IPS-20b (cell line): ENCODE measurements around the gene HBM.
"Not testable (repeated sequence)": the region's sequence is repeated elsewhere in the genome, so short reads cannot be mapped to it uniquely, and the experiment has no call there.

Experiments used
- H3K27ac ChIP-seq: one replicate; pipeline ENCODE4 v1.5.1; 2013; ENCODE audit warnings: low read length
- H3K27me3 ChIP-seq: 2 replicates; pipeline ENCODE4 v1.6.1; 2013; ENCODE audit warnings: mild to moderate bottlenecking, low read length, inconsistent platforms; ENCODE audit not compliant: insufficient read depth
- H3K36me3 ChIP-seq: 2 replicates; pipeline ENCODE4 v1.6.1; 2013; ENCODE audit warnings: low read depth, mild to moderate bottlenecking, inconsistent platforms, low read length, moderate library complexity; ENCODE audit not compliant: insufficient read depth
- H3K4me1 ChIP-seq: 2 replicates; pipeline ENCODE4 v1.6.1; 2013; ENCODE audit warnings: mild to moderate bottlenecking, control low read depth, inconsistent platforms, low read length, moderate library complexity; ENCODE audit not compliant: insufficient read depth
- H3K4me3 ChIP-seq: 2 replicates; pipeline ENCODE4 v1.5.1; 2013; ENCODE audit warnings: mild to moderate bottlenecking, low read length, inconsistent platforms
- H3K9ac ChIP-seq: 2 replicates; pipeline ENCODE4 v1.6.1; 2013; ENCODE audit warnings: low read depth, mild to moderate bottlenecking, inconsistent platforms, low read length, moderate library complexity
- H3K9me3 ChIP-seq: 2 replicates; pipeline ENCODE4 v1.6.1; 2013; ENCODE audit warnings: mild to moderate bottlenecking, low read depth, low read length, inconsistent platforms; ENCODE audit not compliant: insufficient read depth

HBM gene

DNA sequence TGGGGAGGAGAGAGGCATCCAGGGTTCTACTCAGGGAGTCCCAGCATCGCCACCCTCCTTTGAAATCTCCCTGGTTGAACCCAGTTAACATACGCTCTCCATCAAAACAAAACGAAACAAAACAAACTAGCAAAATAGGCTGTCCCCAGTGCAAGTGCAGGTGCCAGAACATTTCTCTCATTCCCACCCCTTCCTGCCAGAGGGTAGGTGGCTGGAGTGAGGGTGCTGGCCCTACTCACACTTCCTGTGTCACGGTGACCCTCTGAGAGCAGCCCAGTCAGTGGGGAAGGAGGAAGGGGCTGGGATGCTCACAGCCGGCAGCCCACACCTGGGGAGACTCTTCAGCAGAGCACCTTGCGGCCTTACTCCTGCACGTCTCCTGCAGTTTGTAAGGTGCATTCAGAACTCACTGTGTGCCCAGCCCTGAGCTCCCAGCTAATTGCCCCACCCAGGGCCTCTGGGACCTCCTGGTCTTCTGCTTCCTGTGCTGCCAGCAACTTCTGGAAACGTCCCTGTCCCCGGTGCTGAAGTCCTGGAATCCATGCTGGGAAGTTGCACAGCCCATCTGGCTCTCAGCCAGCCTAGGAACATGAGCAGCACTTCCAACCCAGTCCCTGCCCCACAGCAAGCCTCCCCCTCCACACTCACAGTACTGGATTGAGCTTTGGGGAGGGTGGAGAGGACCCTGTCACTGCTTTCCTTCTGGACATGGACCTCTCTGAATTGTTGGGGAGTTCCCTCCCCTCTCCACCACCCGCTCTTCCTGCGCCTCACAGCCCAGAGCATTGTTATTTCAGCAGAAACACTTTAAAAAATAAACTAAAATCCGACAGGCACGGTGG, 8.4 kb downstream of the HBM start:
- not testable (repeated sequence) for H3K9me3 ChIP-seq, H3K4me3 ChIP-seq, H3K9ac ChIP-seq, H3K27ac ChIP-seq, H3K36me3 ChIP-seq, H3K4me1 ChIP-seq
- H3K27me3 ChIP-seq = peaks cover 88% of the 10 kb centered on the region

DNA sequence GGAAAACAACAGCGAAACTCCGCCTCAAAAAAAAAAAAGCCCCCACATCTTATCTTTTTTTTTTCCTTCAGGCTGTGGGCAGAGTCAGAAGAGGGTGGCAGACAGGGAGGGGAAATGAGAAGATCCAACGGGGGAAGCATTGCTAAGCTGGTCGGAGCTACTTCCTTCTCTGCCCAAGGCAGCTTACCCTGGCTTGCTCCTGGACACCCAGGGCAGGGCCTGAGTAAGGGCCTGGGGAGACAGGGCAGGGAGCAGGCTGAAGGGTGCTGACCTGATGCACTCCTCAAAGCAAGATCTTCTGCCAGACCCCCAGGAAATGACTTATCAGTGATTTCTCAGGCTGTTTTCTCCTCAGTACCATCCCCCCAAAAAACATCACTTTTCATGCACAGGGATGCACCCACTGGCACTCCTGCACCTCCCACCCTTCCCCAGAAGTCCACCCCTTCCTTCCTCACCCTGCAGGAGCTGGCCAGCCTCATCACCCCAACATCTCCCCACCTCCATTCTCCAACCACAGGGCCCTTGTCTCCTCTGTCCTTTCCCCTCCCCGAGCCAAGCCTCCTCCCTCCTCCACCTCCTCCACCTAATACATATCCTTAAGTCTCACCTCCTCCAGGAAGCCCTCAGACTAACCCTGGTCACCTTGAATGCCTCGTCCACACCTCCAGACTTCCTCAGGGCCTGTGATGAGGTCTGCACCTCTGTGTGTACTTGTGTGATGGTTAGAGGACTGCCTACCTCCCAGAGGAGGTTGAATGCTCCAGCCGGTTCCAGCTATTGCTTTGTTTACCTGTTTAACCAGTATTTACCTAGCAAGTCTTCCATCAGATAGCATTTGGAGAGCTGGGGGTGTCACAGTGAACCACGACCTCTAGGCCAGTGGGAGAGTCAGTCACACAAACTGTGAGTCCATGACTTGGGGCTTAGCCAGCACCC, 9.5 kb downstream of the HBM start:
- Histone ChIP-seq H3K4me1 (no peaks in the 10 kb centered on the region), H3K27ac (no peak overlapping the region), H3K4me3 (no peak overlapping the region), H3K36me3 (no peaks in the 10 kb centered on the region), H3K27me3 (peaks cover 89% of the 10 kb centered on the region), H3K9ac (no peak overlapping the region), H3K9me3 (peaks cover 5% of the 10 kb centered on the region; the same call in 1 of the 2 replicates)

DNA sequence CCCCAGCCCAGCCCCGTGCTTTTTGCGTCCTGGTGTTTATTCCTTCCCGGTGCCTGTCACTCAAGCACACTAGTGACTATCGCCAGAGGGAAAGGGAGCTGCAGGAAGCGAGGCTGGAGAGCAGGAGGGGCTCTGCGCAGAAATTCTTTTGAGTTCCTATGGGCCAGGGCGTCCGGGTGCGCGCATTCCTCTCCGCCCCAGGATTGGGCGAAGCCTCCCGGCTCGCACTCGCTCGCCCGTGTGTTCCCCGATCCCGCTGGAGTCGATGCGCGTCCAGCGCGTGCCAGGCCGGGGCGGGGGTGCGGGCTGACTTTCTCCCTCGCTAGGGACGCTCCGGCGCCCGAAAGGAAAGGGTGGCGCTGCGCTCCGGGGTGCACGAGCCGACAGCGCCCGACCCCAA, 10.2 kb downstream of the HBM start:
- not testable (repeated sequence) for H3K27ac ChIP-seq, H3K9me3 ChIP-seq, H3K9ac ChIP-seq, H3K4me1 ChIP-seq, H3K36me3 ChIP-seq, H3K4me3 ChIP-seq
- peaks cover 90% of the 10 kb centered on the region for H3K27me3 ChIP-seq

DNA sequence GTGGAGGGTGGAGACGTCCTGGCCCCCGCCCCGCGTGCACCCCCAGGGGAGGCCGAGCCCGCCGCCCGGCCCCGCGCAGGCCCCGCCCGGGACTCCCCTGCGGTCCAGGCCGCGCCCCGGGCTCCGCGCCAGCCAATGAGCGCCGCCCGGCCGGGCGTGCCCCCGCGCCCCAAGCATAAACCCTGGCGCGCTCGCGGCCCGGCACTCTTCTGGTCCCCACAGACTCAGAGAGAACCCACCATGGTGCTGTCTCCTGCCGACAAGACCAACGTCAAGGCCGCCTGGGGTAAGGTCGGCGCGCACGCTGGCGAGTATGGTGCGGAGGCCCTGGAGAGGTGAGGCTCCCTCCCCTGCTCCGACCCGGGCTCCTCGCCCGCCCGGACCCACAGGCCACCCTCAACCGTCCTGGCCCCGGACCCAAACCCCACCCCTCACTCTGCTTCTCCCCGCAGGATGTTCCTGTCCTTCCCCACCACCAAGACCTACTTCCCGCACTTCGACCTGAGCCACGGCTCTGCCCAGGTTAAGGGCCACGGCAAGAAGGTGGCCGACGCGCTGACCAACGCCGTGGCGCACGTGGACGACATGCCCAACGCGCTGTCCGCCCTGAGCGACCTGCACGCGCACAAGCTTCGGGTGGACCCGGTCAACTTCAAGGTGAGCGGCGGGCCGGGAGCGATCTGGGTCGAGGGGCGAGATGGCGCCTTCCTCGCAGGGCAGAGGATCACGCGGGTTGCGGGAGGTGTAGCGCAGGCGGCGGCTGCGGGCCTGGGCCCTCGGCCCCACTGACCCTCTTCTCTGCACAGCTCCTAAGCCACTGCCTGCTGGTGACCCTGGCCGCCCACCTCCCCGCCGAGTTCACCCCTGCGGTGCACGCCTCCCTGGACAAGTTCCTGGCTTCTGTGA, 11.0 kb downstream of the HBM start, which contains the start of gene HBA1:
Gene HBA1 (plus strand): TSS at position 204 of the 906 bp plus-strand sequence. CDS start 37 bp downstream, at position 241.
- H3K9me3 ChIP-seq, H3K36me3 ChIP-seq, H3K4me1 ChIP-seq, H3K9ac ChIP-seq, H3K4me3 ChIP-seq, H3K27ac ChIP-seq: not testable (repeated sequence)
- H3K27me3 ChIP-seq = peaks cover 84% of the 10 kb centered on the region

DNA sequence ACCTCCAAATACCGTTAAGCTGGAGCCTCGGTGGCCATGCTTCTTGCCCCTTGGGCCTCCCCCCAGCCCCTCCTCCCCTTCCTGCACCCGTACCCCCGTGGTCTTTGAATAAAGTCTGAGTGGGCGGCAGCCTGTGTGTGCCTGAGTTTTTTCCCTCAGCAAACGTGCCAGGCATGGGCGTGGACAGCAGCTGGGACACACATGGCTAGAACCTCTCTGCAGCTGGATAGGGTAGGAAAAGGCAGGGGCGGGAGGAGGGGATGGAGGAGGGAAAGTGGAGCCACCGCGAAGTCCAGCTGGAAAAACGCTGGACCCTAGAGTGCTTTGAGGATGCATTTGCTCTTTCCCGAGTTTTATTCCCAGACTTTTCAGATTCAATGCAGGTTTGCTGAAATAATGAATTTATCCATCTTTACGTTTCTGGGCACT, 11.6 kb downstream of the HBM start:
- no peak overlapping the region for H3K9ac ChIP-seq
- H3K27ac ChIP-seq = no peak overlapping the region
- H3K4me1 ChIP-seq = no peaks in the 10 kb centered on the region
- peaks cover 5% of the 10 kb centered on the region; the same call in 1 of the 2 replicates for H3K9me3 ChIP-seq
- no peak overlapping the region for H3K4me3 ChIP-seq
- H3K36me3 ChIP-seq = no peaks in the 10 kb centered on the region
- H3K27me3 ChIP-seq = peaks cover 79% of the 10 kb centered on the region

DNA sequence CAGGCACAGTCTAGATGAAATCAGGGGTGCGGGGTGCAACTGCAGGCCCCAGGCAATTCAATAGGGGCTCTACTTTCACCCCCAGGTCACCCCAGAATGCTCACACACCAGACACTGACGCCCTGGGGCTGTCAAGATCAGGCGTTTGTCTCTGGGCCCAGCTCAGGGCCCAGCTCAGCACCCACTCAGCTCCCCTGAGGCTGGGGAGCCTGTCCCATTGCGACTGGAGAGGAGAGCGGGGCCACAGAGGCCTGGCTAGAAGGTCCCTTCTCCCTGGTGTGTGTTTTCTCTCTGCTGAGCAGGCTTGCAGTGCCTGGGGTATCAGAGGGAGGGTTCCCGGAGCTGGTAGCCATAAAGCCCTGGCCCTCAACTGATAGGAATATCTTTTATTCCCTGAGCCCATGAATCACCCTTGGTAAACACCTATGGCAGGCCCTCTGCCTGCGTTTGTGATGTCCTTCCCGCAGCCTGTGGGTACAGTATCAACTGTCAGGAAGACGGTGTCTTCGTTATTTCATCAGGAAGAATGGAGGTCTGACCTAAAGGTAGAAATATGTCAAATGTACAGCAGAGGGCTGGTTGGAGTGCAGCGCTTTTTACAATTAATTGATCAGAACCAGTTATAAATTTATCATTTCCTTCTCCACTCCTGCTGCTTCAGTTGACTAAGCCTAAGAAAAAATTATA, 12.3 kb downstream of the HBM start:
- H3K27ac ChIP-seq = no peak overlapping the region
- peaks cover 5% of the 10 kb centered on the region; the same call in 1 of the 2 replicates for H3K9me3 ChIP-seq
- H3K4me3 ChIP-seq = no peak overlapping the region
- no peaks in the 10 kb centered on the region for H3K4me1 ChIP-seq
- H3K9ac ChIP-seq = no peak overlapping the region
- H3K27me3 ChIP-seq = peaks cover 77% of the 10 kb centered on the region
- no peaks in the 10 kb centered on the region for H3K36me3 ChIP-seq

DNA sequence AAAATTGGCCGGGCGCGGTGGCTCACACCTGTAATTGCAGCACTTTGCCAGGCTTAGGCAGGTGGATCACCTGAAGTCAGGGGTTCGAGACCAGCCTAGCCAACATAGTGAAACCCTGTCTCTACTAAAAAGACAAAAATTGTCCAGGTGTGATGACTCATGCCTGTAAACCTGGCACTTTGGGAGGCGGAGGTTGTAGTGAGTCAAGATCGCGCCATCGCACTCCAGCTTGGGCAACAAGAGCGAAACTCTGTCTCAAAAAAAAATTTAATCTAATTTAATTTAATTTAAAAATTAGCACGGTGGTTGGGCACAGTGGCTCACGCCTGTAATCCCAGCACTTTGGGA, 12.9 kb downstream of the HBM start:
- no peak overlapping the region for H3K27ac ChIP-seq
- no peaks in the 10 kb centered on the region for H3K36me3 ChIP-seq
- no peak overlapping the region for H3K4me3 ChIP-seq
- peaks cover 5% of the 10 kb centered on the region; the same call in 1 of the 2 replicates for H3K9me3 ChIP-seq
- H3K4me1 ChIP-seq = no peaks in the 10 kb centered on the region
- peaks cover 72% of the 10 kb centered on the region for H3K27me3 ChIP-seq
- no peak overlapping the region for H3K9ac ChIP-seq

DNA sequence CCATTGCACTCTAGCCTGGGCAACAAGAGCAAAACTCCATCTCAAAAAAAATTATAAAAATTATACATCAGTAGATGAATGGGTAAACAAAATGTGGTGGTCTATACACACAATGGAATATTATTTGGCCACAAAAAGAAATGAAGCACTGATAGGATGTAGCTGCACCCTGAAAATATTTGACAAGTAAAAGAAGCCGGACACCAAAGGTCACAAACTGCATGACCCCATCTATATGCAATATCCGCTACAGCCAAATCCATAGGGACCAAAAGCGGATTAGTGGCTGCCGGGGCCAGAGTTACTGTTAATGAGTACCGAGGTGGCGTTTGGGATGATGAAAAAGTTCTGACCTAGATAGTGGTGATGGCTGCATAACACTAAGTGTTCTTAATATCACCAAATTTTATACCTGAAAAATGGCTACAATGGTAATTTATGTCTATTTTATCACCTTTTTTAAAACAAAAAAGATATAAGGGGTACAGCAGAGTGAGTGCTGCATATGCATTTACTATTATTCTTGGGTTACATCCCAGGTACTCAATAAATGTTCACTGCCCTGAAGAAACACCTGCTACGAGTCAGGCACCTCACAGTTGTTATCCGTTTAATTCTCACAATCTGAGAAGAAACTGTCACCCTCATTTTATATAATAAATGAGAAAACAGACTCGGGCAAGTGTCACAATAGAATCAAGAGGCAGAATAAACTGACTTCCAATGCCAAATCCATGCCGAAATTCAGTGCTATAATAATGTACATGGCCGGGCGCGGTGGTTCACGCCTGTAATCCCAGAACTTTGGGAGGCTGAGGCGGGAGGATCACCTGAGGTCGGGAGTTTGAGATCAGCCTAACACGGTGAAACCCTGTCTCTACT, 13.7 kb downstream of the HBM start:
- no peak overlapping the region for H3K27ac ChIP-seq
- peaks cover 64% of the 10 kb centered on the region for H3K27me3 ChIP-seq
- H3K36me3 ChIP-seq = no peaks in the 10 kb centered on the region
- H3K4me1 ChIP-seq = no peaks in the 10 kb centered on the region
- no peak overlapping the region for H3K9ac ChIP-seq
- H3K4me3 ChIP-seq = no peak overlapping the region
- H3K9me3 ChIP-seq = peaks cover 5% of the 10 kb centered on the region; the same call in 1 of the 2 replicates

DNA sequence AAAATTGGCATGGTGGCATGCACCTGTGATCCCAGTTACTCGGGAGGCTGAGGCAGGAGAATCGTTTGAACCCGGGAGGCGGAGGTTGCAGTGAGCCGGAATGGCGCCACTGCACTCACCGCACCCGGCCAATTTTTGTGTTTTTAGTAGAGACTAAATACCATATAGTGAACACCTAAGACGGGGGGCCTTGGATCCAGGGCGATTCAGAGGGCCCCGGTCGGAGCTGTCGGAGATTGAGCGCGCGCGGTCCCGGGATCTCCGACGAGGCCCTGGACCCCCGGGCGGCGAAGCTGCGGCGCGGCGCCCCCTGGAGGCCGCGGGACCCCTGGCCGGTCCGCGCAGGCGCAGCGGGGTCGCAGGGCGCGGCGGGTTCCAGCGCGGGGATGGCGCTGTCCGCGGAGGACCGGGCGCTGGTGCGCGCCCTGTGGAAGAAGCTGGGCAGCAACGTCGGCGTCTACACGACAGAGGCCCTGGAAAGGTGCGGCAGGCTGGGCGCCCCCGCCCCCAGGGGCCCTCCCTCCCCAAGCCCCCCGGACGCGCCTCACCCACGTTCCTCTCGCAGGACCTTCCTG, 14.4 kb downstream of the HBM start, which contains the start of gene HBQ1:
Gene HBQ1 (plus strand): TSS at position 359 of the 575 bp plus-strand sequence. CDS start 28 bp downstream, at position 387.
- no peak within 1 kb of the TSS for H3K27ac ChIP-seq
- peaks cover 57% of the 10 kb centered on the region for H3K27me3 ChIP-seq
- H3K4me3 ChIP-seq = peak within 1 kb of the TSS; percentile 51; the same call in 1 of the 2 replicates
- peaks cover 5% of the 10 kb centered on the region; the same call in 1 of the 2 replicates for H3K9me3 ChIP-seq
- no peaks in the 10 kb centered on the region for H3K36me3 ChIP-seq
- no peaks in the 10 kb centered on the region for H3K4me1 ChIP-seq
- H3K9ac ChIP-seq = no peak within 1 kb of the TSS
